WTC11 (cell line): ENCODE data around the gene PPP1R14D. TPM values are rescaled to one million over a fixed set of nuclear protein-coding genes. Genes with fewer than 3 reads are reported as not detected.

Source experiments
- ATAC-seq: fragments of 200-7000 bp; cut with Tn5 transposase; 2 replicates; pipeline ENCODE4 v1.10.0; 2021; ENCODE audit warnings: mild to moderate bottlenecking, moderate library complexity
- CTCF ChIA-PET: fragments of 300-600 bp; sonication (Branson Sonifier 250); formaldehyde crosslinking; loops from one replicate; lab custom pipeline; 2021; ENCODE audit warnings: antibody characterized with exemption; lab: Charles Lee
- POLR2A ChIA-PET: fragments of 350-600 bp; sonication (Branson Sonifier 250); formaldehyde crosslinking; loops from one replicate; lab custom pipeline; 2021; ENCODE audit warnings: antibody characterized with exemption; lab: Charles Lee
- DNase-seq: peaks from one replicate; pipeline ENCODE4 v3.0.0; 2021; ENCODE audit warnings: low spot score
- H3K27ac Mint-ChIP-seq: 2 replicates; pipeline ENCODE4 v1.8.0; 2021; ENCODE audit warnings: mixed read lengths
- H3K27me3 Mint-ChIP-seq: 2 replicates; pipeline ENCODE4 v1.8.0; 2021; ENCODE audit warnings: low read depth, mild to moderate bottlenecking, moderate library complexity, mixed read lengths
- H3K36me3 Mint-ChIP-seq: 2 replicates; pipeline ENCODE4 v1.8.0; 2021; ENCODE audit warnings: mixed read lengths
- H3K4me1 Mint-ChIP-seq: 2 replicates; pipeline ENCODE4 v1.8.0; 2022; ENCODE audit warnings: mixed read lengths
- H3K4me3 Mint-ChIP-seq: 2 replicates; pipeline ENCODE4 v1.8.0; 2021; ENCODE audit warnings: mild to moderate bottlenecking, moderate library complexity, mixed read lengths
- H3K9me3 Mint-ChIP-seq: 2 replicates; pipeline ENCODE4 v1.8.0; 2021; ENCODE audit warnings: mixed read lengths
- ATF1 ChIP-seq: sonication (generic); formaldehyde crosslinking; IDR thresholded peaks from 2 replicates; pipeline ENCODE4 v1.8.1; 2023; ENCODE audit warnings: mild to moderate bottlenecking, moderate library complexity, missing genetic modification reagents
- CBFB ChIP-seq: sonication (generic); formaldehyde crosslinking; IDR thresholded peaks from 2 replicates; pipeline ENCODE4 v1.8.1; 2022; ENCODE audit warnings: mild to moderate bottlenecking, low read depth, missing genetic modification reagents
- GABPB1 ChIP-seq: sonication (generic); formaldehyde crosslinking; IDR thresholded peaks from 2 replicates; pipeline ENCODE4 v1.8.1; 2023; ENCODE audit warnings: mild to moderate bottlenecking, missing genetic modification reagents
- GRHL2 ChIP-seq: fragments of 250-450 bp; sonication (Bioruptor Pico); IDR thresholded peaks from 2 replicates; pipeline ENCODE4 v1.8.0; 2022; ENCODE audit warnings: mild to moderate bottlenecking, moderate library complexity; ENCODE audit not compliant: insufficient replicate concordance, severe bottlenecking
- JAZF1 ChIP-seq: fragments of 250-450 bp; sonication (Bioruptor Pico); IDR thresholded peaks from 2 replicates; pipeline ENCODE4 v1.9.0; 2021; ENCODE audit warnings: moderate library complexity, mild to moderate bottlenecking, inconsistent platforms
- NFATC4 ChIP-seq: fragments of 250-450 bp; sonication (Bioruptor Pico); IDR thresholded peaks from 2 replicates; pipeline ENCODE4 v1.9.0; 2021; ENCODE audit warnings: mild to moderate bottlenecking
- NR1H2 ChIP-seq: sonication (generic); formaldehyde crosslinking; IDR thresholded peaks from 2 replicates; pipeline ENCODE4 v1.9.0; 2021; ENCODE audit warnings: mild to moderate bottlenecking, moderate library complexity, missing genetic modification reagents
- TP53 ChIP-seq: sonication (generic); formaldehyde crosslinking; IDR thresholded peaks from 2 replicates; pipeline ENCODE4 v1.8.1; 2023; ENCODE audit warnings: mild to moderate bottlenecking, missing genetic modification reagents
- total RNA-seq: library from RNA; stranded (reverse); gene quantifications from 3 replicates; pipeline ENCODE4 v1.2.3, GENCODE V29; 2021
- TF ChIP-seq, protein P1 (sequence below): sonication (generic); formaldehyde crosslinking; IDR thresholded peaks from 2 replicates; pipeline ENCODE4 v1.8.1; 2022; ENCODE audit warnings: missing genetic modification reagents, borderline replicate concordance
- TF ChIP-seq, protein P2 (sequence below): fragments of 250-450 bp; sonication (Bioruptor Pico); IDR thresholded peaks from 2 replicates; pipeline ENCODE4 v1.8.0; 2021; ENCODE audit warnings: mild to moderate bottlenecking
- TF ChIP-seq, protein P3 (sequence below): fragments of 250-450 bp; sonication (Bioruptor Pico); IDR thresholded peaks from 2 replicates; pipeline ENCODE4 v1.9.0; 2021; ENCODE audit warnings: mild to moderate bottlenecking
- TF ChIP-seq, protein P4 (sequence below): sonication (generic); formaldehyde crosslinking; IDR thresholded peaks from 2 replicates; pipeline ENCODE4 v1.8.0; 2022; ENCODE audit warnings: mild to moderate bottlenecking, missing genetic modification reagents
- TF ChIP-seq, protein P5 (sequence below): sonication (generic); formaldehyde crosslinking; IDR thresholded peaks from 2 replicates; pipeline ENCODE4 v1.8.1; 2022; ENCODE audit warnings: mild to moderate bottlenecking, missing genetic modification reagents, moderate library complexity, borderline replicate concordance

PPP1R14D gene
- total RNA-seq, 1 experiment from 2014 or later: not detected

DNA sequence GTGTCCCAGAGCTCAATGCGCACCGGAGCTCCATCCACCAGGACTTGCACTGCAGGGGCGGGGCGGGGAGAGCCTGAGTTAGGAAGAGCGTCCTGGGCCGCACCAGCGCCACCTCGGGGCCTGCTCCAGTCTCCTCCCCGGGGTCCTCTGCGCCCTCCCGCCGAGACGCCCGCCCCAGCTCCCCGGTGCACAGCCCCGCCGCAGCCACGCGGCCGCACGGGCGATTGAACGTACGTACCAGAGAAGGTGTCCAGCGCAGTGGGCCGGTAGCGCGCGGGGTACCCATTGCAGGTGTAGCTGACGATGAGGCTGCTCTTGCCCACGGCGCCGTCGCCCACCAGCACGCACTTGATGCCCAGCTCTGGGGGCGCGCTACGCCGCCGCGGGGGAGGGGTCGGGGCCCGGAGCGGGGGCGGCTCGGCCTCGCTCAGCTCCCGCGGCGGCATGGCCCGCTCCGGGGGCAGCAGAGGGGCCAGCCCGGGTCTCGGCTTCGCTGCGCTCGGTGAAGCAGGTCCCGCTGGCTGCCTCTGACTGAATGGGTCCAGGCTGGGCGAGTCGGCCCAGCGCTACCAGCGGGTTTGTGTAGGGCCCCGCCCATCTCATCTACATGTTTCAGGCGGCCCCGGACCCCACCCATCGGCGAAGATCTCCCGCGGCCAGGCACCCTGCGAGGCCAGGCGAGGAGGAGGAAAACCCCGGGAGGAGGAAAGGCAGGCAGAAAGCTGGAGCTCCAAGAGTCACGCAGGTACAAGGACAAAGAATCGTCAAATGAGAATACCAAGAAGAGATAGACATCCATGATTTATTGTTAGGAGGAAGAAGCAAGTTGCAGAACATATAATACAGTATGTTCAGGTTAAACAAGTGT lies 45.4 kb upstream of the PPP1R14D start, which contains the start of gene RHOV (continued):
- TF ChIP-seq, protein P1, sequence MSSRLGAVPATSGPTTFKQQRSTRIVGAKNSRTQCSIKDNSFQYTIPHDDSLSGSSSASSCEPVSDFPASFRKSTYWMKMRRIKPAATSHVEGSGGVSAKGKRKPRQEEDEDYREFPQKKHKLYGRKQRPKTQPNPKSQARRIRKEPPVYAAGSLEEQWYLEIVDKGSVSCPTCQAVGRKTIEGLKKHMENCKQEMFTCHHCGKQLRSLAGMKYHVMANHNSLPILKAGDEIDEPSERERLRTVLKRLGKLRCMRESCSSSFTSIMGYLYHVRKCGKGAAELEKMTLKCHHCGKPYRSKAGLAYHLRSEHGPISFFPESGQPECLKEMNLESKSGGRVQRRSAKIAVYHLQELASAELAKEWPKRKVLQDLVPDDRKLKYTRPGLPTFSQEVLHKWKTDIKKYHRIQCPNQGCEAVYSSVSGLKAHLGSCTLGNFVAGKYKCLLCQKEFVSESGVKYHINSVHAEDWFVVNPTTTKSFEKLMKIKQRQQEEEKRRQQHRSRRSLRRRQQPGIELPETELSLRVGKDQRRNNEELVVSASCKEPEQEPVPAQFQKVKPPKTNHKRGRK (CRISPR knock-in tag): no peak
- TF ChIP-seq, protein P2, sequence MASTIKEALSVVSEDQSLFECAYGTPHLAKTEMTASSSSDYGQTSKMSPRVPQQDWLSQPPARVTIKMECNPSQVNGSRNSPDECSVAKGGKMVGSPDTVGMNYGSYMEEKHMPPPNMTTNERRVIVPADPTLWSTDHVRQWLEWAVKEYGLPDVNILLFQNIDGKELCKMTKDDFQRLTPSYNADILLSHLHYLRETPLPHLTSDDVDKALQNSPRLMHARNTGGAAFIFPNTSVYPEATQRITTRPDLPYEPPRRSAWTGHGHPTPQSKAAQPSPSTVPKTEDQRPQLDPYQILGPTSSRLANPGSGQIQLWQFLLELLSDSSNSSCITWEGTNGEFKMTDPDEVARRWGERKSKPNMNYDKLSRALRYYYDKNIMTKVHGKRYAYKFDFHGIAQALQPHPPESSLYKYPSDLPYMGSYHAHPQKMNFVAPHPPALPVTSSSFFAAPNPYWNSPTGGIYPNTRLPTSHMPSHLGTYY (CRISPR knock-in tag): no peak
- no peak for TF ChIP-seq ATF1 (CRISPR knock-in tag)
- no peak for TF ChIP-seq GABPB1 (CRISPR knock-in tag)
- 0 out of 2 replicates have a peak, but pooled peaks have one; percentile 64 for TF ChIP-seq CBFB (CRISPR knock-in tag)
- no peak for TF ChIP-seq GRHL2 (CRISPR knock-in tag)
- TF ChIP-seq NR1H2: no peak
- TF ChIP-seq, protein P3, sequence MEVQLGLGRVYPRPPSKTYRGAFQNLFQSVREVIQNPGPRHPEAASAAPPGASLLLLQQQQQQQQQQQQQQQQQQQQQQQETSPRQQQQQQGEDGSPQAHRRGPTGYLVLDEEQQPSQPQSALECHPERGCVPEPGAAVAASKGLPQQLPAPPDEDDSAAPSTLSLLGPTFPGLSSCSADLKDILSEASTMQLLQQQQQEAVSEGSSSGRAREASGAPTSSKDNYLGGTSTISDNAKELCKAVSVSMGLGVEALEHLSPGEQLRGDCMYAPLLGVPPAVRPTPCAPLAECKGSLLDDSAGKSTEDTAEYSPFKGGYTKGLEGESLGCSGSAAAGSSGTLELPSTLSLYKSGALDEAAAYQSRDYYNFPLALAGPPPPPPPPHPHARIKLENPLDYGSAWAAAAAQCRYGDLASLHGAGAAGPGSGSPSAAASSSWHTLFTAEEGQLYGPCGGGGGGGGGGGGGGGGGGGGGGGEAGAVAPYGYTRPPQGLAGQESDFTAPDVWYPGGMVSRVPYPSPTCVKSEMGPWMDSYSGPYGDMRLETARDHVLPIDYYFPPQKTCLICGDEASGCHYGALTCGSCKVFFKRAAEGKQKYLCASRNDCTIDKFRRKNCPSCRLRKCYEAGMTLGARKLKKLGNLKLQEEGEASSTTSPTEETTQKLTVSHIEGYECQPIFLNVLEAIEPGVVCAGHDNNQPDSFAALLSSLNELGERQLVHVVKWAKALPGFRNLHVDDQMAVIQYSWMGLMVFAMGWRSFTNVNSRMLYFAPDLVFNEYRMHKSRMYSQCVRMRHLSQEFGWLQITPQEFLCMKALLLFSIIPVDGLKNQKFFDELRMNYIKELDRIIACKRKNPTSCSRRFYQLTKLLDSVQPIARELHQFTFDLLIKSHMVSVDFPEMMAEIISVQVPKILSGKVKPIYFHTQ (CRISPR knock-in tag): no peak
- no peak for TF ChIP-seq JAZF1

DNA sequence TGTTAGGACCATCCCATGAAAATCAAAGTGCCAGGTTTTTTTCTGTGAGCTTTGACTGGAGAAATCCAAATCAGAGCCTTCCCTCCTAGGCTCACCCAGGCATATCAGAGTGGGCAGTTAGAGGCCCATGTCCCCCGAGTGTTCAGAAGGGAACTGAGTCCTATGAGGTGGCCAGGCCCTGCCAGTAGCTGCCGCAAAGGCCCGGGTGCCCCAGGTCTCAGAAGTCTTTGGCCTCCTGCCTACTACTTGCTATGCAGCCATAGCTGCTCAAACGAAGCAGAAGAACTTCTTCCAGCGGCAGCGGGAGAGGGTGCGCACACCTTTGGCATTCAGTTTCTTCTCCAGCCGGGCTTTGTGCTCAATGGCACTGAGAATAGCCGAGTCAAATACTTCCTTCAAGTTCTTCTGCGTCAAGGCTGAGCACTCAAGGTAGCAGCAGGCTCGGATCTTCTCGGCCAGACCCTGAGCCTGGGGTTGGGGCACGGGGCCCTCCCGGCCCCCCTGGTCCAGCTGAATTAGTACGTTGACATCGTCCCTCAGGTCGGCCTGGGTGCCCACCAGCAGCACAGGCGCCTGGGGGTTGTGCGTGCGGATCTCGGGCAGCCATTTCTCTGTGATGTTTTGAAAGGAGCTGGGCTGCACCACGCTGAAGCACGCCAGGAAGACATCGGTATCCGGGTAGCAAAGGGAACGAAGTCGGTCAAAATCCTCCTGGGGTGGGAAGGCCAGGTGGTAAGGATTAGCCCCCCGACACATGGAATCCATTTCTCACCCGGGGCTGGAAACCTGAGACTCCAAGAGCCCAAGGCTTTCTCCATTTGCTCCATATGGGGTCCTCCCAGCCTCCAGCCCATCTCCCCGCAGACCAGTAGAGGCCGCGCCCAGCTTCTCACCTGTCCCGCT lies 44.5 kb upstream of the PPP1R14D start:
- TF ChIP-seq GRHL2 (CRISPR knock-in tag) (no peak), TP53 (0 out of 2 replicates have a peak, but pooled peaks have one; percentile 10)
- TF ChIP-seq, all 79 proteins: peak for 1
- CTCF ChIA-PET: interaction anchor here (0.6 to 11.6 kb wide), 32 partner anchors 13 to 358 kb away, joined by 3 to 115 read pairs (median 6); partner anchors contain the start of genes CHAC1, CHP1, DNAJC17 and GCHFR
- POLR2A ChIA-PET: interaction anchor here (0.6 to 4.2 kb wide), 13 partner anchors 10 to 810 kb away, joined by 3 to 39 read pairs (median 5); partner anchors contain the start of genes CHAC1, SPINT1 and VPS18
- peak overlapping the region; percentile 12 for H3K27ac Mint-ChIP-seq
- H3K4me3 Mint-ChIP-seq: peak overlapping the region; percentile 79
- H3K4me1 Mint-ChIP-seq: peaks cover 32% of the 10 kb centered on the region
- no peaks in the 10 kb centered on the region for H3K9me3 Mint-ChIP-seq
- no peak for ATAC-seq
- H3K27me3 Mint-ChIP-seq: peaks cover 4% of the 10 kb centered on the region; the same call in 1 of the 2 replicates
- H3K36me3 Mint-ChIP-seq: no peaks in the 10 kb centered on the region
- DNase-seq: no peak

DNA sequence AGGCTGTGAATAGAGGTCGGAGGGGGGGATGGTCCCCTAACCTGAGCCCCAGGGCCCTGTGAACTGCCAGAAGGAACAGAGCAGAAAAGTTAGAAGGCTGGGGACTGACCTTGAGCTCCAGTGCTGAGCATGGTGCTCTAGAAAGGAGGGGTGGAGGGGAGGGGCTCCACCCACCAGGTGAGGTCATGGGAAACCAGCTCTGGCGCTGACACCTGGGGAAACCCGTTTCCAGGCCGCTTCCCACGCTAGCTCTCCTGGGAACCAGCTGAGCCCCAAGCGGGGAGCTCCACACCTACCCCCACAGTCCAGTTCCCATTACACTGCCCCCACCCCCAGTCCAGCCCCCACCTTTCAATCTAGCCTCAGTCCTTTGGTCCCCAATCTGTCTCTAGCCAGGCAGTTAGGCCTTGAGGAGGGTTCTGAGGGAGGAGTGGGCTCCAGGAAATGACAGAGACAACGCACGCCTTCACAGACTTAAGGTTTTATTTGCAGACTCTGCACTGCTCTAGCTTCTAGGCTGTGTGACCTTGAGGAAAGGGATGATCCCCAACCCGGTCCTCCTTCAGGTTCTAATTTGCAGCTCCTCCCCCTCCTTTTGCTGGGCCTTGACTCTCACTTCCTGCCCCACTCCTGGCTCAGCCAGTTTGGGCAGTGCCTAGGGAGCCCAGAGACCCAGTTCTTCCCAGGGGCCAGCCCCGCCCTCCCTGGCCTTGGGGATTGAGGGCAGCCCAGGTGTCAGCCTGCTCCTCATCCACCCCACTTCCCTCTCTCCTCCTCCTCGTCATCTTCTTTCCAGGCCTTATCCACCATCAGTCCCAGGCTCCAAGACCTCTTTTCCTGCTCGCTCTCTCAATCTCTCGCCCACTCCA lies 43.5 kb upstream of the PPP1R14D start:
- Mint-ChIP-seq H3K27me3 (peaks cover 4% of the 10 kb centered on the region; the same call in 1 of the 2 replicates), H3K4me3 (peak overlapping the region; percentile 50), H3K27ac (peak overlapping the region; percentile 47), H3K9me3 (no peaks in the 10 kb centered on the region), H3K36me3 (no peaks in the 10 kb centered on the region), H3K4me1 (peaks cover 32% of the 10 kb centered on the region)
- DNase-seq (peak; percentile 73), ATAC-seq (peak; percentile 33)
- ChIA-PET CTCF (interaction anchor here (0.7 to 11.6 kb wide), 9 partner anchors 10 to 125 kb away, joined by 3 to 115 read pairs (median 4); partner anchors contain the start of genes SPINT1 and VPS18), POLR2A (interaction anchor here (0.9 to 4.2 kb wide), 5 partner anchors 13 to 108 kb away, joined by 3 to 39 read pairs (median 4); partner anchors contain the start of genes CHAC1, GCHFR and VPS18)
- TF ChIP-seq, protein P3 (CRISPR knock-in tag): no peak
- TF ChIP-seq, protein P4, sequence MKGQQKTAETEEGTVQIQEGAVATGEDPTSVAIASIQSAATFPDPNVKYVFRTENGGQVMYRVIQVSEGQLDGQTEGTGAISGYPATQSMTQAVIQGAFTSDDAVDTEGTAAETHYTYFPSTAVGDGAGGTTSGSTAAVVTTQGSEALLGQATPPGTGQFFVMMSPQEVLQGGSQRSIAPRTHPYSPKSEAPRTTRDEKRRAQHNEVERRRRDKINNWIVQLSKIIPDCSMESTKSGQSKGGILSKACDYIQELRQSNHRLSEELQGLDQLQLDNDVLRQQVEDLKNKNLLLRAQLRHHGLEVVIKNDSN (CRISPR knock-in tag): no peak
- TF ChIP-seq NFATC4 (CRISPR knock-in tag): no peak
- TF ChIP-seq, protein P5, sequence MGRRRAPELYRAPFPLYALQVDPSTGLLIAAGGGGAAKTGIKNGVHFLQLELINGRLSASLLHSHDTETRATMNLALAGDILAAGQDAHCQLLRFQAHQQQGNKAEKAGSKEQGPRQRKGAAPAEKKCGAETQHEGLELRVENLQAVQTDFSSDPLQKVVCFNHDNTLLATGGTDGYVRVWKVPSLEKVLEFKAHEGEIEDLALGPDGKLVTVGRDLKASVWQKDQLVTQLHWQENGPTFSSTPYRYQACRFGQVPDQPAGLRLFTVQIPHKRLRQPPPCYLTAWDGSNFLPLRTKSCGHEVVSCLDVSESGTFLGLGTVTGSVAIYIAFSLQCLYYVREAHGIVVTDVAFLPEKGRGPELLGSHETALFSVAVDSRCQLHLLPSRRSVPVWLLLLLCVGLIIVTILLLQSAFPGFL (CRISPR knock-in tag): no peak
